Cardiac fibroblast (primary cell): Measurements from ENCODE around the gene MACROH2A1.
A peak's percentile ranks its signal among the peaks of the same experiment; 100 is the strongest.

Source experiments
- DNase-seq, 2 donors: peaks; one replicate each; pipeline versions ENCODE4 v3.0.0 to v3.0.0-alpha.2; 2010; ENCODE audit warnings: low read depth in 2 of 2
- H3K4me3 ChIP-seq, 2 donors: replicated peaks in 1 of 2; 1 replicate in 1 of 2; 2 replicates in 1 of 2; pipeline ENCODE4 v1.5.1; 2011; ENCODE audit warnings: low read depth in 2 of 2, low read length in 2 of 2, mild to moderate bottlenecking in 2 of 2, moderate library complexity in 1 of 2
- TF ChIP-seq, protein P1 (sequence below): IDR thresholded peaks from one replicate; pipeline ENCODE4 v1.5.1; 2011; ENCODE audit warnings: low read depth, mild to moderate bottlenecking, low read length, inconsistent platforms

The MACROH2A1 gene

DNA sequence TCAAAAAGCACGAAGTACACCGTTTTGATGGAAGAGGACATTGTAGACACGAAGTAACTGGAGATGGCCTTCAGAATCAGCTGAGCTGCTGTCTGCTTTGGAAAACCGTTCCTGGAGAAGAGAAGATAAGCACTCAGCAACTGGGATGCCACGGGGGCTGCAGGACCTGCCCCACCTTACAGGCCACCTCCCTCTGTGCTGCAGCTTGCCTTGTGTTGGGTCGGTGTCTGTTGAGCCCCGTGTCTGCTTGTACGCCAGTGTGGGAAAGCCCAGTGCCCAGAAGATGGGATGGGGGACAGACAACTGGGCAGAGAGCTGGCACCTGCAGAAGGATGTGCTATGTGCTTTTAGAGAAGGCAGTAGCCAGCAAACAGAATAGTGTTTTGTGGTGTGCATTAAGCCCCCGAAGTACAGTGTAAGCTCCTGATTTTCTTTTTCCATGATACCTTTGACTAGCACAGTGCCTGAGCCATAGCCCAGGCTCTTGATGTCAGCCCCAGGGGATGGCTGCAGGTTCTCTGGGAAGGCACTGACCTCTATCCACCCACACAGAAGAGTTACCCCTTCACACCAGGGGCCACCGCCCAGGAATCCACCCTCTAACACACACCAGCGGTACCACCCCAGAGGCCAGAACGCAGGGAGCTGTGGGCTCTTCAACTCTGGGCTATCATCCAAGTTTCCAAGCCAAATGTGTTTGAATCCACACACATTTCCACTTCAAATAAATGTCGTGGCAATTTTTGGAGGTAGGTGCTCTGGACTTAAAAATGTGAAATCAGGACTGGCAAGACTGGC, 63.8 kb downstream of the MACROH2A1 start:
- no peak overlapping the region for H3K4me3 ChIP-seq
- TF ChIP-seq, protein P1, sequence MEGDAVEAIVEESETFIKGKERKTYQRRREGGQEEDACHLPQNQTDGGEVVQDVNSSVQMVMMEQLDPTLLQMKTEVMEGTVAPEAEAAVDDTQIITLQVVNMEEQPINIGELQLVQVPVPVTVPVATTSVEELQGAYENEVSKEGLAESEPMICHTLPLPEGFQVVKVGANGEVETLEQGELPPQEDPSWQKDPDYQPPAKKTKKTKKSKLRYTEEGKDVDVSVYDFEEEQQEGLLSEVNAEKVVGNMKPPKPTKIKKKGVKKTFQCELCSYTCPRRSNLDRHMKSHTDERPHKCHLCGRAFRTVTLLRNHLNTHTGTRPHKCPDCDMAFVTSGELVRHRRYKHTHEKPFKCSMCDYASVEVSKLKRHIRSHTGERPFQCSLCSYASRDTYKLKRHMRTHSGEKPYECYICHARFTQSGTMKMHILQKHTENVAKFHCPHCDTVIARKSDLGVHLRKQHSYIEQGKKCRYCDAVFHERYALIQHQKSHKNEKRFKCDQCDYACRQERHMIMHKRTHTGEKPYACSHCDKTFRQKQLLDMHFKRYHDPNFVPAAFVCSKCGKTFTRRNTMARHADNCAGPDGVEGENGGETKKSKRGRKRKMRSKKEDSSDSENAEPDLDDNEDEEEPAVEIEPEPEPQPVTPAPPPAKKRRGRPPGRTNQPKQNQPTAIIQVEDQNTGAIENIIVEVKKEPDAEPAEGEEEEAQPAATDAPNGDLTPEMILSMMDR = no peak
- peak in 1 of 2 donors; percentile 30 for DNase-seq

DNA sequence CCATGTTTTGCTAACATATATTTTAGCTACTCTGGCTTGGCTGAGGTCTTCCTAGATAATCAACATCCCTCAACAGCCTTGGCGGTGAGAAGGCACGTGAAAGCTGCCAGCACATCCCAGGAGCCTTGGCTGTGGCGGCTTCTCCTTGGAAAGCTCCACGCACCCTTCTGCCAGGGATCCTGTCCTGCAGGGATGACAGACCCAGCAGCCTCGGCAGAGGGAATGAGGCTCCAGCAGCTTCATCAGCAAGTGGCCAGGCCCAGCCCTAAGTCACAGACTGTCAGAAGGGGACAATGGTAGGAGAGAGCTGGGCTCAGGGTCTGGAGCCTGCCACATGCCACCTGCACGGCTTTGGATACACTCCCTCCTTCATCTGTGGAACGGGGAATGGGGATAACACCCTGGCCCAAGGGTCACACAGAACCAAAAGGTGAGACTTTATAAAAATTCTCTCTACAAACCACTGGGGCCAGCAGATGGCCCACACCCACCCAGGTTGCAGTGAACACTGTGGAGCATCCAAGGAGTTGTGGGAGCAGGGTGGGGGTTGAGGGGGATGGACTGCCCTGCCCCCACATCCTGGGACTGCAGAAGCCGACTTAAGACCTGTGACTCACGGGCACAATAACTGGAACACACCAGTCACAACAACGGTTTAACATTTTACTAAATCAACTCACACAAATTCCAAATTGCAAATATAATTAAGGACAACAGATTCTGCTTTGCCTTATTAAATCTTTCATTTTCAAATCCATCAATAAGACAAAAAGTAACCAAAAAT, 65.1 kb downstream of the MACROH2A1 start:
- TF ChIP-seq, protein P1 = no peak
- H3K4me3 ChIP-seq = no peak overlapping the region
- DNase-seq = peak in 1 of 2 donors; percentile 37

DNA sequence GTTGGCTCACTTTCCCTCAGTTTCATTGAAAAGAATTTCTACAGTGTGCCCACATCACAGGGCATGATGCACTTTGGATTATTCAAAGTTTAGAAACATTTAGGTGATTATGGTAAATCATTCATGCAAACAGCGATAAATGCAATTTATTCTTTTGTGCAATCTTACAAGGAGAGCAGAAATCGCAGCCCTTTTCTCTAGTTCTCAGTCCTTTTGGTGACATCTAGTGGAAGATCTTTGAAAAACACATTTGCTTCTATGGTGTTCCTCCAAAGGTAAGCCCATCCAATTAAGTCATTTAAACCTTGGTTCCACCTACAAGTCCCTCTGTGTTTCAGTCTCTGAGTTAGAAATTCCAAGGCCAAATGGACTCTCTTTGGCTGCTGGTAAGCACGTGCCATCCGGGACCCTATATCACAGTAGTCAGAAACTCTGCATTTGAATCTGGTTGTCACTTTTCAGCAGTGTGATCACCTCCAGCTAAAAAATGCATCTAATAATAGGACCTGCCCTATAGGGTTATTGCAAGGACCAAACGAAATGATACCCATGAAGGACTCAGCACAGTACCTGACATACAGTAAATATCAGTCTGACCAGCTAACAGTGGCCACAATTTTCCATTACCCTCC, 66.4 kb downstream of the MACROH2A1 start:
- H3K4me3 ChIP-seq = no peak overlapping the region
- TF ChIP-seq, protein P1 = peak; percentile 50
- DNase-seq = peak; percentile 76 to 78

DNA sequence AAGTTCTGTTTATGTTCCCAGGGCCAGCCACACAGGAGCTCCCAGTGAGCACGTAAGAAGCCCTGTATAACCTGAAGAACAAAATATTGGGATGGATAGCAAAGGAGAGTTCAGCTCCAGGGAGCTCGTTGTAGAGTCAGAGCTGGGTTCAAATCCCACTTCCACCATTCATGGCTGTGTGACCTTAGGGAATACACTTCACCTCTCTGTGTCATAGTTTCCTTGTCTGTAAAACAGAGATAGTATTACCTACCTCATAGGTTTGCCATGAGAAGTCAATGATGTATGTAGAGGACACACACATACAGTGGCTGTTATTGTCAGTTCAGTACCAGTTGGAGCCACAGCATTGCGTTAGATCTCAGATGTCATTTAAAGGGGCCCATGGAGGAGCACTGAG, 67.4 kb downstream of the MACROH2A1 start:
- H3K4me3 ChIP-seq = no peak overlapping the region
- no peak for DNase-seq
- TF ChIP-seq, protein P1 = no peak

DNA sequence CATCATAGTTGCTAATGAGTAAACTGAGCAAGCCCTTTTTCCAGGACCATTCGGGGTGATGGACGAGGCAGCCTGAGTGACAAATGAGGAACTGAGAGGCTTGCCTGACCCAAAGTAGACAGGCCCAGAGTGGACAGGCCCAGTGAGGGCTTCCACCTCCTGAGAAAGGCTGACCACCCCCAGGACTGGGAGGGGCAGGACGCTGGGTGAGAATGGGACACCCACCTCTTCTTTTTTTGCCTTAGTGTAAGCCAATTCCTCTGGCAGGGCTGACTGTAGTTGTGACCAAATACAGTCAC, 68.3 kb downstream of the MACROH2A1 start:
- TF ChIP-seq, protein P1 = no peak
- no peak for DNase-seq
- H3K4me3 ChIP-seq = no peak overlapping the region

DNA sequence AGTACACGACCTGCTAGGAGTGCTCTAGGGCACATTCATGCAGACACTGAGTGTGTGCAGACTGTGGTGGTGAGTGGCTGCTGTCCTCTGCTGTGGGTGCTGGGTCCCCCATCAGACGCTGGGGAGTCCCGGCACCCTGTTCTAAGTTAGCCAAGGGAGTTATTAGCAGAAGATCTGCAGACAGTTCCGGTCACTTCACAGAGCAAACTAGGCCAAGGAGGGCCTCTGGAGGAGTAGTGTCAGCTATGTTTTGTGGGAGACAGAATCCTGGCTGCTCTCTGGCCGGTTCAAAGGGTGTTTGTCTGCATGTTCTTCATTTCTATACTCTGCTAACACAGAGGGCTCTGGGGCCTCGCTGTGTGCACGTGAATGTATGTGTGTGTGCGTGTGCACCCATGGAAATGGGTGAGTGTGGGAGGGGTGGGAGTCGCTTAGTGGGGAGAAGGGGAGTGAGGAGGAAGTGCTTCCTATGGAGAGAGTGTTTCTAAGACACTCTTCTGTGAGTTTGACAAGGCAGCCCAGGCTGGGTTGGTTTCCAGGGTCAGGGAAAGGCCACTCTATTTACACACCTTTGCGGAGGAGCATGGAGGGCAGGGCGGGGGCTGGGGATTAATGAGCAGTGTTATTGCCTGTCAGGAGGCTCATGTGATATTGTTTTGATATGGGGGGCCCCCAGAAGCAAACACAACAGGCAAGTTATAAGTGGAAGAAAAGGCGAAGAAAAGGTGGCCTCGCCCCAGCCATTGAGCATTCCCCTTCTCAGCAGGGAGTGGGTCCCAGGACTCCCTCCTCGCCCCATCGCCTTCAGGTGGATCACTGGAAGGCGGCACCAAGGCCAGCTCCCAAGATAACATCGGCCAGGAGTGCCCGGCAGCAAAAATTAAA, 68.9 kb downstream of the MACROH2A1 start:
- DNase-seq = no peak
- H3K4me3 ChIP-seq = no peak overlapping the region
- TF ChIP-seq, protein P1 = no peak
